ENCODE data around the gene SUPT3H. TPM values are rescaled to one million over a fixed set of nuclear protein-coding genes. Genes with fewer than 3 reads are reported as not detected.

The SUPT3H gene
- total and polyA plus RNA-seq, 4 donors, result 0.85 to 4.8 (median 2.4) TPM

- no peak overlapping the region for H3K9ac ChIP-seq (ENCODE audit: low read depth in 1 of 2, low read length in 2 of 2)
- no peaks in the 10 kb centered on the region for H3K27me3 ChIP-seq (ENCODE audit: control insufficient read depth in 4 of 4, insufficient read depth in 4 of 4, low read length in 3 of 4)
- no peaks in the 10 kb centered on the region for H3K36me3 ChIP-seq (ENCODE audit: control insufficient read depth in 4 of 4, insufficient read depth in 3 of 4, low read depth in 1 of 4, low read length in 3 of 4)
- 92% methylated on average over 1 of the region's 1 CpG for whole genome bisulfite sequencing
- no peak for DNase-seq (ENCODE audit: low spot score)
- no peaks in the 10 kb centered on the region for H3K4me1 ChIP-seq (ENCODE audit: control insufficient read depth in 4 of 4, insufficient read depth in 4 of 4, low read length in 3 of 4)
- no peak for TF ChIP-seq FOXA1 (IDR thresholded peaks at IDR 0.05)
- TF ChIP-seq FOXA2 (IDR thresholded peaks at IDR 0.05), result no peak
- TF ChIP-seq RAD21 (IDR thresholded peaks at IDR 0.05), result no peak
- TF ChIP-seq MAX (IDR thresholded peaks at IDR 0.05), result no peak
- no peak for TF ChIP-seq JUND (IDR thresholded peaks at IDR 0.05)
- no peaks in the 10 kb centered on the region for H3K9me3 ChIP-seq (ENCODE audit: control insufficient read depth in 4 of 4, low read length in 3 of 4)
- H3K27ac ChIP-seq (ENCODE audit: low read depth in 1 of 2, low read length in 2 of 2), result no peak overlapping the region
- H3K4me3 ChIP-seq (ENCODE audit: low read depth in 1 of 3, low read length in 3 of 3), result no peak overlapping the region
Measured at GRCh38 chr6:44851176-44851575, 526.6 kb downstream of the SUPT3H start.

GRCh38 chr6:44850312-44850711, 527.4 kb downstream of the SUPT3H start:
- TF ChIP-seq ATF3 (IDR thresholded peaks at IDR 0.05), result no peak
- no peak for TF ChIP-seq RAD21 (IDR thresholded peaks at IDR 0.05)
- TF ChIP-seq HNF4A (conservative IDR thresholded peaks at IDR 0.05), result no peak
- no peak for TF ChIP-seq FOXA1 (IDR thresholded peaks at IDR 0.05)
- no peak for TF ChIP-seq SP1 (IDR thresholded peaks at IDR 0.05)
- H3K9ac ChIP-seq (ENCODE audit: low read depth in 1 of 2, low read length in 2 of 2), result no peak overlapping the region
- no peaks in the 10 kb centered on the region for H3K4me1 ChIP-seq (ENCODE audit: control insufficient read depth in 4 of 4, insufficient read depth in 4 of 4, low read length in 3 of 4)
- H3K27me3 ChIP-seq (ENCODE audit: control insufficient read depth in 4 of 4, insufficient read depth in 4 of 4, low read length in 3 of 4), result no peaks in the 10 kb centered on the region
- H3K27ac ChIP-seq (ENCODE audit: low read depth in 1 of 2, low read length in 2 of 2), result no peak overlapping the region
- H3K4me3 ChIP-seq (ENCODE audit: low read depth in 1 of 3, low read length in 3 of 3), result no peak overlapping the region
- H3K9me3 ChIP-seq (ENCODE audit: control insufficient read depth in 4 of 4, low read length in 3 of 4), result no peaks in the 10 kb centered on the region
- no peaks in the 10 kb centered on the region for H3K36me3 ChIP-seq (ENCODE audit: control insufficient read depth in 4 of 4, insufficient read depth in 3 of 4, low read depth in 1 of 4, low read length in 3 of 4)
- no peak for DNase-seq (ENCODE audit: low spot score)

GRCh38 chr6:44849806-44850205, 527.9 kb downstream of the SUPT3H start:
- H3K36me3 ChIP-seq (ENCODE audit: control insufficient read depth in 4 of 4, insufficient read depth in 3 of 4, low read depth in 1 of 4, low read length in 3 of 4), result no peaks in the 10 kb centered on the region
- WGBS, result 99% methylated on average over 1 of the region's 1 CpG
- H3K4me3 ChIP-seq (ENCODE audit: low read depth in 1 of 3, low read length in 3 of 3), result no peak overlapping the region
- no peaks in the 10 kb centered on the region for H3K4me1 ChIP-seq (ENCODE audit: control insufficient read depth in 4 of 4, insufficient read depth in 4 of 4, low read length in 3 of 4)
- H3K9me3 ChIP-seq (ENCODE audit: control insufficient read depth in 4 of 4, low read length in 3 of 4), result no peaks in the 10 kb centered on the region
- DNase-seq (ENCODE audit: low spot score), result no peak
- TF ChIP-seq RAD21 (IDR thresholded peaks at IDR 0.05), result no peak
- TF ChIP-seq GABPA (IDR thresholded peaks at IDR 0.05 in 1 of 2, conservative IDR thresholded peaks at IDR 0.05 in 1 of 2), result no peak
- TF ChIP-seq HNF4G (IDR thresholded peaks at IDR 0.05), result no peak
- no peak for TF ChIP-seq TAF1 (conservative IDR thresholded peaks at IDR 0.05)
- TF ChIP-seq REST (IDR thresholded peaks at IDR 0.05), result no peak
- TF ChIP-seq ATF3 (IDR thresholded peaks at IDR 0.05), result no peak
- no peak overlapping the region for H3K27ac ChIP-seq (ENCODE audit: low read depth in 1 of 2, low read length in 2 of 2)
- H3K27me3 ChIP-seq (ENCODE audit: control insufficient read depth in 4 of 4, insufficient read depth in 4 of 4, low read length in 3 of 4), result no peaks in the 10 kb centered on the region
- H3K9ac ChIP-seq (ENCODE audit: low read depth in 1 of 2, low read length in 2 of 2), result no peak overlapping the region
